Activated naive CD4-positive, alpha-beta T cell treated with anti-CD3 and anti-CD28 coated beads, Interleukin-2, amount 50 U/mL, for 72 hours (primary cell): Measurements from ENCODE around the gene GAGE12J. TPM values are rescaled to one million over a fixed set of nuclear protein-coding genes. Genes with fewer than 3 reads are reported as not detected.
A peak's percentile ranks its signal among the peaks of the same experiment; 100 is the strongest.
"Not testable (repeated sequence)": the region's sequence is repeated elsewhere in the genome, so short reads cannot be mapped to it uniquely, and the experiment has no call there.

Source experiments
- ATAC-seq, 2 donors: fragments of 150-1000 bp; cut with Tn5 transposase; 2 replicates each; pipeline ENCODE4 v1.10.0; 2021; ENCODE audit warnings: mild to moderate bottlenecking in 2 of 2, moderate library complexity in 2 of 2
- DNase-seq, 2 donors: peaks; one replicate each; pipeline ENCODE4 v3.0.0; 2021 to 2022; ENCODE audit warnings: low spot score in 2 of 2
- H3K27ac Mint-ChIP-seq, 2 donors: one replicate each; pipeline ENCODE4 v1.8.0; 2022; ENCODE audit warnings: mild to moderate bottlenecking in 2 of 2, mixed read lengths in 2 of 2
- H3K36me3 Mint-ChIP-seq, 2 donors: one replicate each; pipeline ENCODE4 v1.8.0; 2022; ENCODE audit warnings: mixed read lengths in 2 of 2
- H3K9me3 Mint-ChIP-seq, 2 donors: one replicate each; pipeline ENCODE4 v1.8.0; 2022; ENCODE audit warnings: mixed read lengths in 2 of 2
- total RNA-seq, 2 donors: library from RNA; stranded (reverse); gene quantifications; one replicate each; pipeline ENCODE4 v1.2.3, GENCODE V29; 2022

The GAGE12J gene
- total RNA-seq, 2 donors from 2014 or later = not detected

- no peak overlapping the region for H3K27ac Mint-ChIP-seq
- ATAC-seq (no peak), DNase-seq (no peak)
- no peaks in the 10 kb centered on the region for H3K36me3 Mint-ChIP-seq
- no peaks in the 10 kb centered on the region for H3K9me3 Mint-ChIP-seq
Measured at GRCh38 chrX:49300703-49301102, 21.1 kb upstream of the GAGE12J start.

GRCh38 chrX:49303346-49303745, 18.5 kb upstream of the GAGE12J start, which contains the start of gene GAGE10:
TSS of gene GAGE10 (plus strand) at chrX:49303646. CDS start at chrX:49304860, 1,214 bp downstream.
- DNase-seq (no peak), ATAC-seq (no peak)
- H3K9me3 Mint-ChIP-seq = no peaks in the 10 kb centered on the region
- no peaks in the 10 kb centered on the region for H3K36me3 Mint-ChIP-seq
- H3K27ac Mint-ChIP-seq = no peak within 1 kb of the TSS

DNA sequence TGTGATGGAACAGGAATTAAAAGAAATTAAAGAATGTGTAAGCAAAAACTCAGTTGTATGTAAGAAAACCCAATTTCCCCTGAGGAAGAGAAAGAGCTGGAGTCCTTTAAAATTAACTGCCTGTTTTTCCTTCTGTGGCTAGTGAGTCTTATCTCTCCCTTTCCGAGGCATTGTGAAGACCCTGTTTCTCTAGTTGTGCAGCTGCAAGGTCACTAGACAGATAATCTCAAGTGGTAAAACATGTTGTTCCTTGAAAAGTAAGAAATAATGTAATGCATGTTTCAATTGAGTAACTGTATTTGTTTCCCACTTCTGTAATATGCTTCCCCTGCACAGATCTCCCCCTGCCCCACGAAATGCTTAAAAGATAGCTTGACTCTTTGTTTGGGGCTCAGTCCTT, 14.1 kb upstream of the GAGE12J start:
- peak overlapping the region in 1 of 2 donors; percentile 92 for H3K27ac Mint-ChIP-seq
- not testable (repeated sequence) for ATAC-seq, DNase-seq, H3K36me3 Mint-ChIP-seq, H3K9me3 Mint-ChIP-seq

DNA sequence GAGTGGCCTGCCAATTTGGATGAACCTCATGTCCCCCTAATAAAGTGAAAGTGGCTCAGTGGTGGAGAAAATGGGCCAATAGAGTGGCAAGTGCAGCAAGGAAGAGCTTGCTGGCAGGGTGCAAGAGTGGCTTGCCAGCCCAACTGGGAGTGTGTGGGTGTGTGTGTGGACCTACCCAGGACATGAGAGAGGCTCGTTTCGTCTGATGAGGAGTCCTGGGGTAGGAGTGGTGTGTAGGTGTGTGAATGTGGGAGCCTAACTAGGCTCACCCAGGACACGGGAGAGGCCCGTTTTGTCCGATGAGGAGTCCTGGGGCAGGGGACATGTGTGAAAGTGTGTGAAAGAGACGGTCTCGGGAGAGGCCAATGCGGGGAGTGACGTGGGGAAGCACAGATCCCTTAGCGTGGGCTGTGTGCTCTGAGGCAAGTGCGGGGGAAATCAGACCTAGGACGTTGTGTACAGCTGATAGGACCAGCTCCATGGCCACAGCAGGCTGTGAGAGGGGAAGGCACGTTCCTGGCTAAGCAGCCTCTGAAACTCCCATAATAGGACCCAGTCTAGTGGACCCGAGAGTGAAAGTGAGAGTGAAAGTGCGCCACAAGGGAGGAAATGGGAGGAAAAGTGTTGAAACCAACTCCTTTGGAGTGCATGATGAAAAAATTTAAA, 13.1 kb upstream of the GAGE12J start:
- H3K27ac Mint-ChIP-seq = peak overlapping the region; percentile 86 to 92
- no peaks in the 10 kb centered on the region for H3K9me3 Mint-ChIP-seq
- no peaks in the 10 kb centered on the region for H3K36me3 Mint-ChIP-seq
- DNase-seq (peak in 1 of 2 donors; percentile 59), ATAC-seq (peak; percentile 73 to 95)

GRCh38 chrX:49309401-49309981, 12.3 kb upstream of the GAGE12J start:
- Mint-ChIP-seq H3K27ac (peak overlapping the region; percentile 86 to 92), H3K9me3 (no peaks in the 10 kb centered on the region), H3K36me3 (no peaks in the 10 kb centered on the region)
- ATAC-seq (peak; percentile 57 to 68), DNase-seq (no peak)

DNA sequence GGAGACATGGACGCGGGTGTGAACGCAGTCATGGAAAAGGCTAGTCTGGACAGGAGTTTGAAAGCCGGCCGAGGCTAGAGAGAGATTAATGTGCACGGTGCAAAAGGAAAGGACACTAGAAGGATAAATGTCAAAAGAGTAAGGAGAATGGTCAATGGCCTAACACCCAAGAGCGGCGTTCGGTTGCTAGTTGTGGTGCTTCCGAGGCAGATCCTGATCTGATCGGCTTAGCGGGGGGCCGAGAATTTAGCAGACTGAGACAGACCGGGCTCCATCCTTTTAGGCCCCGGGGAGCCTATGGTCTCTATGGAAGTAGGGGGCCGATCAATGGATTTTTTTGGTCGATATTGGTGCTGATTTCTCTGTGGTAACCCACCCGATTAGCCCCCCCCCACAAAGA, 11.5 kb upstream of the GAGE12J start:
- H3K9me3 Mint-ChIP-seq = no peaks in the 10 kb centered on the region
- H3K36me3 Mint-ChIP-seq = no peaks in the 10 kb centered on the region
- H3K27ac Mint-ChIP-seq = peak overlapping the region; percentile 52 to 92
- ATAC-seq (no peak), DNase-seq (no peak)

DNA sequence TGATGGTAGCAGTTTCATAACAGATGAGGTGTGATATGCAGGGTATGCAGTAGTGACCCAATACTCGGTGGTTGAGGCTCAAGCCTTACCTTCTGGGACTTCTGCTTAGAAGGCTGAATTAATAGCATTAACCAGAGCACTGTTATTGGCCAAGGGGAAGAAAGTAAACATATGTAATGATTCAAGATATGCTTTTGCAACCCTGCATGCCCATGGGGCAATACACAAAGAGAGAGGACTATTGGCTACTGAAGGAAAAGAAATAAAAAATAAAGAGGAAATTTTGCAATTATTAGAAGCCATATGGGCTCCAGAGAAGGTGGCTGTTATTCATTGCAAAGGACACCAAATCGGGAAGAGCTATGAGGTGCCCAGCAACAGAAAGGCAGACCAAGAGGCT, 9.7 kb upstream of the GAGE12J start:
- no peaks in the 10 kb centered on the region for H3K36me3 Mint-ChIP-seq
- no peaks in the 10 kb centered on the region for H3K9me3 Mint-ChIP-seq
- H3K27ac Mint-ChIP-seq = no peak overlapping the region
- DNase-seq = no peak
- ATAC-seq = no peak

DNA sequence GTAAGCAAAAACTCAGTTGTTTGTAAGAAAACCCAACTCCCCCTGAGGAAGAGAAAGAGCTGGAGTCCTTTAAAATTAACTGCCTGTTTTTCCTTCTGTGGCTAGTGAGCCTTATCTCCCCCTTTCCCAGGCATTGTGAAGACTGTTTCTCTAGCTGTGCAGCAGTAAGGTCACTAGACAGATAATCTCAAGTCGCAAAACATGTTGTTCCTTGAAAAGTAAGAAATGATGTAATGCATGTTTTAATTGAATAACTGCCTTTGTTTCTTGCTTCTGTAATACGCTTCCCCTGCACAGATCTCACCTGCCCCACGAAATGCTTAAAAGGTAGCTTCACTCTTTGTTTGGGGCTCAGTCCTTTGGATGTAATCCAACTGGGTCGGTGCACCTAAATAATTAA, 5.8 kb upstream of the GAGE12J start:
- no peaks in the 10 kb centered on the region for H3K36me3 Mint-ChIP-seq
- H3K9me3 Mint-ChIP-seq = no peaks in the 10 kb centered on the region
- no peak overlapping the region for H3K27ac Mint-ChIP-seq
- no peak for DNase-seq
- ATAC-seq = no peak

DNA sequence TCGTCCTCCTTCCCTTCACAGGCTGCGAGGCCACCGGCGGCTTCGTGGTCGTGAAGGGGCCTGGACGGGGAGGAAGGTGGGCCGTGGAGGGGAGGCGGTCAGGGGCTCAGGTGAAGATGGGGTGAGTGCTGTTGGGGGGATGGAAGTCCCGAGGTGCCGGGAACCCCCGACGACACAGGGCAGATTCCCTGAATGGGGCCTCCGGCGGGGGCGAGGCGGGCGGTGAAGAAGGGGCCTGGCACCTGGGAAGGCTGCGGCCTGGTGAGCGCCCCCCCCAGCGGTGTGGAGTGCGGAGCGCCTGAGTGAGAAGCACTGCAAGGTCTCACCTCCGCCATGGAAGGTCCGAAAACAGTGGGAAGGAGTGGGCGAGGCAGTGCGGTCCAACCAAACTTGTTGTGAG, 429 bp downstream of the GAGE12J start:
- ATAC-seq, DNase-seq, H3K27ac Mint-ChIP-seq, H3K9me3 Mint-ChIP-seq, H3K36me3 Mint-ChIP-seq: not testable (repeated sequence)

DNA sequence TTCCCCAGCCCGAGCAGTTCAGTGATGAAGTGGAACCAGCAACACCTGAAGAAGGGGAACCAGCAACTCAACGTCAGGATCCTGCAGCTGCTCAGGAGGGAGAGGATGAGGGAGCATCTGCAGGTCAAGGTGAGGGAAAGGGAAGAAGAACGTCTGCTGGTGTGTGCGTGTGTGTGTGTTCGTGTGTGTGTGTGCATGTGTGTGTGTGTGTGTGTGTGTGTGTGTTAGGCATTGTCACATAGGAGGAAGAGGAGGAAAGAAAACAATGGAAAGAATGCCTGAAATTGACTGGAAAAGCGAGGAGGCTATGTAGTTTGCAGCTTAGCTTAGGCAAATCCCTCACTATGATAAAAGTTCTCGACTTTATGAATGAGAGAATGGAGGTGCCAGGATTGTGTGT, 1.9 kb downstream of the GAGE12J start:
- H3K9me3 Mint-ChIP-seq, H3K27ac Mint-ChIP-seq, H3K36me3 Mint-ChIP-seq, DNase-seq, ATAC-seq: not testable (repeated sequence)

DNA sequence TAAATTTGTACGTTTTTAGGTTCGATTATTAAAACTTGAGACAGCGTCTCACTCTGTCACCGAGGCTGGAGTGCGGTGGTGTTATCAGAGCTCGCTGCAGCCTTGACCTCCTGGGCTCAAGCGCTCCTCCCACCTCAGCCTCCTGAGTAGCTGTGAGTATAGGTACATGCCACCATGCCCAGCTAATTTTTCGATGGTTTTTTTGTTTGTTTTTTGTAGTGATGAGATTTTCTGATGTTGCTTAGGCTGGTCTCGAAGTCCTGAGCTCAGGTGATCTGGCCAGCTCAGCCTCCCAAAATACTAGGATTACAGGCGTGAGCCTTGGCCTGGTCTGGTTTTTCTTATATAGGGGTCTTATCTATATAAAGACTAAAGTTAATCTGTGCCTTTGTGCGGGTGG, 8.6 kb downstream of the GAGE12J start:
- not testable (repeated sequence) for H3K27ac Mint-ChIP-seq, H3K9me3 Mint-ChIP-seq, H3K36me3 Mint-ChIP-seq, ATAC-seq, DNase-seq

- H3K27ac Mint-ChIP-seq, H3K36me3 Mint-ChIP-seq, DNase-seq, ATAC-seq, H3K9me3 Mint-ChIP-seq: not testable (repeated sequence)
Measured at GRCh38 chrX:49331282-49331681, 9.4 kb downstream of the GAGE12J start, which contains the start of gene GAGE13. TSS of gene GAGE13 (plus strand) at chrX:49331582. CDS start at chrX:49332738, 1,156 bp downstream.

- not testable (repeated sequence) for ATAC-seq, H3K36me3 Mint-ChIP-seq, H3K27ac Mint-ChIP-seq, H3K9me3 Mint-ChIP-seq
- DNase-seq = peak in 1 of 2 donors; percentile 62
Measured at GRCh38 chrX:49331841-49332240, 10.0 kb downstream of the GAGE12J start.

GRCh38 chrX:49341449-49341848, 19.6 kb downstream of the GAGE12J start:
- not testable (repeated sequence) for H3K27ac Mint-ChIP-seq, DNase-seq, H3K36me3 Mint-ChIP-seq

GRCh38 chrX:49344496-49345175, 22.8 kb downstream of the GAGE12J start:
- not testable (repeated sequence) for ATAC-seq, DNase-seq, H3K9me3 Mint-ChIP-seq, H3K36me3 Mint-ChIP-seq, H3K27ac Mint-ChIP-seq

More at GRCh38 chrX:49341449-49341848, 19.6 kb downstream of the GAGE12J start:
- not testable (repeated sequence) for ATAC-seq, H3K9me3 Mint-ChIP-seq

DNA sequence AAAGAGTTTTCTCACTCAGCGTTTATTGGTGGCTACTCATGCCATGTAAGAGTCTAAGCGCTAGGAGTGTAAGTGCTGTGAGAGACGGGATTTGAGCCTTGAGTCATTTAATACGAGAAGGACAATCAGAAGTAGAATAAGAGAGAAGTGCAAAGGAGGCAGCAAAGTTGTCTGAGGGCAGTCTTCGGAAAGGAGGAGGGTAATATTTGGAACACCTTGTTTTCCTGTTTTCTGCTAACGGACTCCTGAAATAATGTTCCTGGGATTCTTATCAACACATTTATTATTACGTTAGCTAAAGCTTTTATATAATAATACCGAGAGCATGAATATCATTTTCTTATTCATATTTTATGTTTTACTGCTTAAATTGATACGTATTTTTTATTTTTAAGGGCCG, 23.6 kb downstream of the GAGE12J start:
- ATAC-seq, H3K9me3 Mint-ChIP-seq, DNase-seq, H3K27ac Mint-ChIP-seq, H3K36me3 Mint-ChIP-seq: not testable (repeated sequence)

DNA sequence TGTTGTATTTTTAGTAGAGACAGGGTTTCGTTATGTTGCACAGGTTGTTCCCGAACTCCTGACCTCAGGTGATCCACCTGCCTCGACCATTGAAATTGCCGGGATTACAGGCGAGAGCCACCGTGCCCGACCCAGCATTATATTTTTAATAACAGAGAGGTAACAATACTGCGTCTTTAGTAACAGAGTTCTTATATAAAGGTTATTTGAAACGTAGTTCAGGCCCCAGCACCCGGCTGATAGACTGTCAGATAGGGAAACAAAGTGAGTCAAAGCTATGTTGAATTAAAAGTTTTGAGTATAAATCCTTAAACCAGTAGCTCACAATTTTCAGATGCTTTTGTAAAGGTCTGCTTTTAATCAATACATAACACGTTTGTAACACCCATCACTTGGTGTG, 24.3 kb downstream of the GAGE12J start:
- H3K27ac Mint-ChIP-seq, DNase-seq, ATAC-seq: not testable (repeated sequence)

More for the DNA sequence above, 24.3 kb downstream of the GAGE12J start:
- not testable (repeated sequence) for H3K36me3 Mint-ChIP-seq, H3K9me3 Mint-ChIP-seq
